GM12892 (cell line): ENCODE data around the gene NFAT5.
A peak's percentile ranks its signal among the peaks of the same experiment; 100 is the strongest.

Experiments
- DNase-seq: peaks from one replicate; pipeline ENCODE4 v3.0.0; 2011; ENCODE audit not compliant: insufficient read length
- FAIRE-seq: peaks from 2 replicates; lab custom pipeline; 2011; peaks lifted over from hg19 to GRCh38; lab: Jason Lieb, UNC
- POLR2A ChIP-seq: IDR thresholded peaks from 2 replicates; pipeline ENCODE4 v1.6.1; 2011; ENCODE audit warnings: low read depth, low read length, control low read depth
- POLR2AphosphoS5 ChIP-seq: IDR thresholded peaks from 2 replicates; pipeline ENCODE4 v1.6.1; 2011; ENCODE audit warnings: low read depth, low read length, control low read depth
- TAF1 ChIP-seq: IDR thresholded peaks from 2 replicates; pipeline ENCODE4 v1.6.1; 2011; ENCODE audit warnings: low read depth, mild to moderate bottlenecking, control low read depth, low read length, borderline replicate concordance

The NFAT5 gene

DNA sequence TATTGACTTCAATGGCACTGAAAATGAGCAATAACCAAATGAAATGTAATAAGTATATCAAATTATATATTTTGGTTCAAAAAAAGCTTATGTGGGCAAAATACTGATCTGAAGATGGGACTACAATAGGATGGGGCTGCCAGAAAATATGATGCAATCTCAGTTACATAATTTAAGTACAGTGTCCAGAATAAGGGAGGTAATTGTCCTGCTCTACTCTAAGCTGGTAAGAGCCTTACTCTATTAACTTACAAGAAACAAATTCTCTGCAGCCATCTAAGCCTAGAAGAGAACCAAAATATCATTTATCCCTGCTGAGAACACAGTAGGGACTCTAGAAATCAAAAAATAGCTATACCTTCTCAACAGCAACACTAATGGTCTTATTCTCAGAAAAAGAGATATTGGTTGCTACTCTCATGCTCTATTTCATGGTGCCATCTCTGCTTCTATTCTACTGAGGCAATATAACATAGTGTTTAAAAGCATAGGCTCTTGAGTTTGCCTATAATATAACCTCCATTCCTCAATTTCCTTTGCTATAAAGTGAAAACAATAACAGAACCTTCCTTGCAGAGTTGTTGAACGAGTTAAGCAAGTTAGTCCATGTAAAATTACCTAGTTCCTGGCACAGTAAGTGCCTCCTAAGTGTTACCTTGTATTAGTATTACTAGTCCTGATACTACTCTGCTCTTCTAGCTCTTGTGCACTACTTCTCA, 140.6 kb downstream of the NFAT5 start:
- FAIRE-seq (no peak), DNase-seq (no peak)
- TF ChIP-seq TAF1 (no peak), POLR2A (no peak), POLR2AphosphoS5 (no peak)

DNA sequence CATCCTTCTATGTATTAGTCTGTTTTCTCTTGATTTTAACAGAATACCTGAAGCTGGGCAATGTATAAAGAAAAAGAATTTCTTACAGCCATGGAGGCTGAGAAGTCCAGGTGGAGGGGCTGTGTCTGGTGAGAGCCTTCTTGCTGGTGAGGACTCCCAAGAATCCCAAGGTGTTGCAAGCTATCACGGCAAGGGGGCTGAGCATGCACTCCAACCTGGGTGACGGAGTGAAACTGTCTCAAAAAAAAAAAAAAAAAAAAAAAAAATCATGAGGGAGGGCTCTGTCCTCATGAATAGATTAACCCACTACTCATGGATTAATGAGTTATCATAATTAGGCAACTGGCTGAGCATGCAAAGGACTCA, 141.2 kb downstream of the NFAT5 start:
- DNase-seq (no peak), FAIRE-seq (no peak)
- TF ChIP-seq POLR2A (no peak), POLR2AphosphoS5 (no peak), TAF1 (no peak)

DNA sequence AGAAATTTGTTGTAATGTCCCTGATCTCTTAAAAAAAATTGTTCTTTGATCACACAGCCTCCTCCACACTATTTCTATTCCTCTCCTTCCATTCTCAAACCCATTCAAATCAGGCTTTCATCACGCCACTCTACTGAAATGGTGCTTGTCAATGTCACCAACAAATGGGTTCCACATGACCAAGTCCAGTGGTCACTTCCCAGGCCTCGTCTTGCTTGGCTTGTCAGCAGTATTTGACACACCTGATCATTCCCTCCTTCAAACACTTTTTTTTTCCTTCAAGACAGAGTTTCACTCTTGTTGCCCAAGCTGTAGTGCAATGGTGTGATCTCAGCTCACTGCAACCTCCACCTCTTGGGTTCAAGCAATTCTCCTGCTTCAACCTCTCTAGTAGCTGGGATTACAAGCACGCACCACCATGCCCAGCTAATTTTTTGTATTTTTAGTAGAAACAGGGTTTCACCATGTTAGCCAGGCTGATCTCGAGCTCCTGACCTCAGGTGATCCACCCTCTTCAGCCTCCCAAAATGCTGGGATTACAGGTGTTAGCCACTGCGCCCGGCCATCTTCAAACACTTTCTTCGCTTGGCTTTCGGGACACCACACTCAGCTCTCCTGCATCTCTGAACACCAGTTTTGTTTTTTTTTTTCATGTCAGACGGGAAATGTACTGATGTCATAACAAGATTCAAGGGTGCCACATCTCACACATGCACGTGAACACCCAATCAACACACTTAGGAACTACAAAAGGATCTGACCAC, 142.3 kb downstream of the NFAT5 start:
- DNase-seq (no peak), FAIRE-seq (no peak)

DNA sequence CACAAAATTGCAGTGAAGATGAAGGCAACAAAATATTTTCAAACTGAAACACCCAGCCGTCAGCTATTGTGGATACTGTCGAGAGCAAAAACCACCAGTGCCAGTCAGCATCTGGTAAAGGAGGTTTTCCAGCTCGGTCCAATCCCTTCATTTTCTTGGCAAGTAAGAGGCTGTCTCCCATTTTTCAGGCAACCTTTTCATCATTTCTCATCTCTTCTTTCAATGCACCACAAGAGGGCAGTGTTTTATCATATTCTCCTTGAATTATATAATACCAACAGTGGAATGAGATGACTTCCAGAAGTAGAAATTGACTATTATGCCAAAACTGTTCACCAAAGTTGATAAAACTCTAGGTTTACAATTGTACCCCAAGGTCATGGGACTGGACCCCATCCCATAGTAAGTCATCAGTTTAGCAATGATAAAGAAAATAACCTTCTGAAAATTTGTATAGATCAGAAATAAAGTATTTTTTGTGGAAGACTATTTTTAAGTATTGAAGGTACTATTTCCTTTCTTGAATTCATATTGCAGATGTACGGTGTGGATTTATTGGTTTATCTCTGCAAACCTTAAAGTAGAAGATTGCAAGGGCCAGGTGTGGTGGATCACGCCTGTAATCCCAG, 143.8 kb downstream of the NFAT5 start:
- no peak for TF ChIP-seq POLR2A
- TF ChIP-seq POLR2AphosphoS5 = no peak
- no peak for TF ChIP-seq TAF1
- peak; percentile 33 for FAIRE-seq
- DNase-seq = no peak

More for the DNA sequence above, 142.3 kb downstream of the NFAT5 start:
- no peak for TF ChIP-seq POLR2AphosphoS5
- TF ChIP-seq POLR2A = no peak
- TF ChIP-seq TAF1 = no peak

DNA sequence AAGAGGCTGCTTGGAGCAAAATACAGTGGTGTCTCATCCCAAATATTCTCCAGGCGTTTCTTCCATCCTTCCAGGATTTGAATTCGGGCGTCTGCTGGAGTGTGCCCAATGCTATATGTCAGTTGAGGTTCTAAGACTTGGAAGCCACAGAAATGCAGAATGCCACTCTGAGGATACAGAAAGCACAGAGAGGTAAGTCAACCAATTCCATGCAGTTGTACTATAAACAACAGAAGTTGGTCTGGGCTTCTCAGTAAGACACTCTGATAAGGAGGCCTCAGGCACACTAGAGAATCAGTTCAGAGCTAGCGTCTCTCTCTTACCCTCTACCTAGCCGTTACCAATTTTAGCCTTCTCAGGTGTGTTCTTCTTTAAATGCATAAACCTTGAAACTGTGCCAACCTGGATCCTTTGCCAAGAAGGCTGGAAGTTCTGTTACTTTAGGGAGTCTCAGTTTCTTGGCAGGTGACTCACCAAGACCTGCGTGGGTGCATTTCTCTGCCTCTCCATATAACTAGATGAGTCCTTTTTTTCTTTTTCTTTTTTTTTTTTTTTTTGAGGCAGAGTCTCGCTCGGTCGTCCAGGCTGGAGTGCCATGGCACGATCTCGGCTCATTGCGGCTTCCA, 145.5 kb downstream of the NFAT5 start:
- no peak for DNase-seq
- no peak for FAIRE-seq
- TF ChIP-seq POLR2A (no peak), POLR2AphosphoS5 (no peak), TAF1 (no peak)

DNA sequence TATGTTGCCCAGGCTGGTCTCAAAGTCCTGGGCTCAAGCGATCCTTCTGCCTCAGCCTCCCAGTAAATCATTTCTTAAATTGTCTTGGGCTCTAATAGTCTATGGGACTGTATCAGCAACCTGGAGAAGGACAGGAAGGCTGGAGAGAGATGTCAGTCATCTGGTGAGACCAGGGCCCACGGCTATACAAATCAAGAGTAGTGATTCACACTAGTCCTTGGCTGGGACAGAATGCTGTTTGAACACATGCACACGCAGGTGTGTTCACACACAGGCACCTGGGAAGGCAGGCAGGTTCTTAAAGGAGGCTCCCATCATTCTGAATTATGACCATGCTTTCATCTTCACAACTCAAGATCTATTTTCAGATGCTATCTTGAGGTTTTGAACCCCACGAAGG, 146.5 kb downstream of the NFAT5 start:
- DNase-seq (no peak), FAIRE-seq (no peak)
- TF ChIP-seq POLR2A = no peak
- no peak for TF ChIP-seq TAF1
- no peak for TF ChIP-seq POLR2AphosphoS5

DNA sequence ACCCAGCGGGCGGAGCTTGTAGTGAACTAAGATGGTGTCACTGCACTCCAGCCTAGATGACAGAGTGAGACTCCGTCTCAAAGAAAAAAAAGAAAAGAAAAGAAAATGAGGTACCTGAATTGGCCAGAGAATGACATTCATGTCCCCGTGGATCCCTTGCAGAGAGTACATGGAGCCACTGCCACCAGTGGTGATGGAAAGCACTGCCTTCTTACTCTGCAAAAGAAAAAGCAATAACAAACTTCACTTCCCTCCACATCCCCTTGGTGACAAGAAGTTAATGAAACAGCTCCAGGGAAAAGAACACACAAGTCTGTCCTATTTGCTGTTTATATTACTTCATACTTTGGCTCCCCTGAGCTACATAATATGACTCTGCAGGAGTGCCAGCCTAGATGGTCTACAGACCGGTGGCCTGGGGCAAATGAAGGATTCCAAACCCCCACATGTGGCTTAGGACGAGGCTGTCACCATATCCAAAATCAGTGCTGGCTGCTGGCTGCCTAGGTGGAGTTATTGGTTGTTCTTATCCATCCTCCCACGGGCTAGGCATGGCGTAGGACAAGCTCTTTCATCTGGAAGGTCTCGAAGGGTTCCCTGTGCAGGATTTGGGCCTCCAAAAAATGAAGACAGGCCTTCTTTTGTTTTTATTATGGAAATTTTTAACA, 147.3 kb downstream of the NFAT5 start:
- DNase-seq (no peak), FAIRE-seq (no peak)
- TF ChIP-seq POLR2A = no peak
- no peak for TF ChIP-seq TAF1
- TF ChIP-seq POLR2AphosphoS5 = no peak

DNA sequence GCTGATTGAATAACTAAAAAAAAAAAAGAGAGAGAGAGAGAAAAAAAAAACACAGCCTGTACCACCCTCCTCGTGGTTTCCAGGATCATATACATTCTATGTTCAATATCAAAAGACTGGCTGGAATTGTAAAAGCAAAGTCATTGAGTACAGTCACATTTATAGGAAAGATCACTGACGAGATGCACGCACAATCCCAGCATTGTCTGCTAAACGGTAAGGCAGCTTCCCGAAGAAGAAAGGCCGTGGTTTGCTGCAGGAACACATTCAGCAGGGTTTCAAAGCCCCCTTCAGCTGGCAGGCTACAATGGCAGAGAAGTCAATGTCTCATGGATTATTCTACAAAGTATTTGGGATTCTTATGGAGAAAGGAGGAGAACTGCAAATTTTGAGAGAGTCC, 151.3 kb downstream of the NFAT5 start:
- TF ChIP-seq POLR2AphosphoS5 (no peak), TAF1 (no peak), POLR2A (no peak)
- DNase-seq = no peak
- no peak for FAIRE-seq

DNA sequence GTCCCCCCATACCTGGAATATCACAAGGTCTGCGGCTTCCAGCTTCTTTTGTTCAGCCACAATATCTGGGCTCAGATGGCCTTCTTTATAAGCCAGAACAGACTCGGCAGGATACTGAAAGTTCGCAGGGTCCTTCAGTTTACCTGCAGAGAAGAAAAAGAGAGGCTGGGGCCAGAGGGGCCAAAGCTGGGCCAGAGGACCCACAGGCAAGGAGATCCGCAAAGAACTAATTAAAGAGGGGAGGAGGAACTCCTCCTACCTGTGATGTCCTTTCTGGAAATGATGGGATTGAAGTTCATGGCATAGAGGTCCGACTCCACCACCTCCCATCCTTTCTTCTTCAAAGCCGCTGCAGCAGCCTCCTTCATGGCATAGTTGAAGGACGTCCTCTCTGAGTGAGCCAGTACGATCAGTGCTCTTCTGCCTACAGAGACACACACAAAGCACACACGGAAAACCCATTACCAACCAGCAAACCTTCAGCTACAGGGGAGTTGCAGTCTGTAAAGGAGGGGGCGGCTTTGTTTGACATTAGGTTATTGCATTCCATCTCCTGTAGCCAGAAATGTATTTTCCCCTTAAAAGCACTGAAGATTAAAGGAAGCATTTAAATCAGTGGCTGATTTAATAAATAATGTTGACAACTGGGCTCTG, 152.5 kb downstream of the NFAT5 start:
- FAIRE-seq = no peak
- TF ChIP-seq TAF1 (no peak), POLR2A (no peak), POLR2AphosphoS5 (no peak)
- DNase-seq = no peak

DNA sequence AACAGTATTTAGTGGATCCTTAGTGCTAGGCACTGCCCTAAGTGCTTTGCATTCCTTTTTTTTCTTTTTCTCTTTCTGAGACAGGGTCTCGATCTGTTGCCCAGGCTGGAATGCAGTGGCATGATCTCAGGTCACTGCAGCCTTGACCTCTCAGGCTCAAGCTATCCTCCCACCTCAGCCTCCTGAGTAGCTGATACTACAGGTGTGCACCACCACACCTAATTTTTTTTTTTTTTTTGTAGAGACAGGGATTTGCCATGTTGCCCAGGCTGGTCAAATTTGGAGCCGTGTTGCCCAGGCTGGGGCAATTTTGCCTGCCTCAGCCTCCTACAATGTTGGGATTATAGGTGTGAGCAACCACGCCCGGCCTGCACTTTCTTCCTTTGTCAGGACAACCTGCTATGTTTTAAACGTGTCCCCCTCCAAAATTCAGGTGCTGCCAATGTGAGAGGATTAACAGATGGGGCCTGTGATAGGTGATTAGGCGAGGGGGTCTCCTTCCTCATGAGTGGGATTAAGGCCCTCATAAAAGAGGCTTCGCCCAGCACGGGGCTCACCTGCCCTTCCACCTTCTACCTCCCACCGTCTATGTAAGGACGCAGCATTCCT, 155.2 kb downstream of the NFAT5 start:
- FAIRE-seq (no peak), DNase-seq (no peak)
- TF ChIP-seq POLR2A (no peak), TAF1 (no peak), POLR2AphosphoS5 (no peak)
